Epithelial cell of umbilical artery (primary cell): ENCODE results near the gene FCRL4. TPM values are rescaled to one million over a fixed set of nuclear protein-coding genes. Genes with fewer than 3 reads are reported as not detected.

Source experiments
- total RNA-seq: library from RNA; depleted of rRNA; stranded (reverse); fragments of >200 nt; gene quantifications from 2 replicates; pipeline ENCODE4 v1.2.3, GENCODE V29; 2014

The FCRL4 gene
- not detected in 2 replicates for total RNA-seq

GRCh38 chr1:157597959-157598667 lies at the start of gene FCRL4:
TSS of gene FCRL4 (minus strand) at chr1:157598085. CDS start at chr1:157597944, 141 bp downstream.

DNA sequence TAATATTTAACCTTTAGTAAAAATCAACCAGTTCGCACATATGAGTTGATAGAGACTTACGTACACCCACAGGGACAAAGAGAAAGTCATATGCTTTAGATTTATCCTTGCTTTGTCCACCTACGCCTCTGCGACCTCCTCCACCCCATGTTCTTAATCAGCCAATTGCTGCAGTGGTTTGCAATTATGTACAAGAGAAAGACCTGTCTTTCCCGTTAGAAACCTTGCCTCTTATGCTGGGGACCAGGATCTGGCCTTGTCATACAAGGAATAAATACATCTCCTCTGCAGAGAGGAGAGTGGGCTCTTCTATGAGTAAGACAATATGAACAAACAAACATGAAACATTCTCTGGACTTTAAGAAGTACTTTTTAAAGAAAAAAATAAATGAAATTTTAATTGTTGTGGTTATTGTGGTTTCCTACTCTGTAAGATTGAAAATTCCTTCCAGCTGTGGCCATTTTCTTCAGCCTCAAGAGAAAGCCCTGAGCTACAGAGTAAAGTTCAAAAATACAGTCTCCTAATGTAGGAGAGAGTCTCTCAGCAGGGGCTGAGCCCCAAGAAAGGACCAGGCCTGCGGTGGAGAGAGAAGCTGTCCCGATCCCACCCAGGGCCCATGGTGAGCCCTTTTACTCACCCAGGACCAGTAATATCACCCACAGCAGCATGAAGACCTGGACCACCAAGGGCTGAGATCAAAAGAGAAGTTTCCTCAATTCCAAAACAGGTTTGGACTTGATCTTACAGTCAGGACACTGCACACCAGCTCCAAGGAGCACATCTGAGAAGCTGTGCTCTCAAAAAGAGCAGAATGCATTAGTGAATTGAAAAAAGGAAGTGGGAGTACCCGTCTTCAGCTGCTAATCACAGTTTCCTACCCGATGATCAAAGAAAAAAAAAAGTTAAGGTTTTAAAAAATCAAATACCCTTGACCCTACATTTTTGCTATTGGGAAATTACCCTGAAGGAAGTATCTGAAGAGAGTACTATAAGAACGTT lies 45.9 kb downstream of the FCRL4 start, which contains the start of gene FCRL5:
TSS of gene FCRL5 (minus strand) at position 822 of the 1,000 bp plus-strand sequence. CDS start at position 669, 153 bp downstream.

Other genes with a start within 250 kb of the FCRL4 start
- not detected in 2 replicates for gene FCRL5, start 45.6 kb downstream of the FCRL4 start, total RNA-seq
- gene FCRL3, start 102.7 kb upstream of the FCRL4 start, total RNA-seq, result not detected in 2 replicates
- not detected in 2 replicates for gene FCRL2, start 179.0 kb upstream of the FCRL4 start, total RNA-seq
- not detected in 2 replicates for gene FCRL1, start 222.0 kb upstream of the FCRL4 start, total RNA-seq
- gene CD5L, start 243.7 kb upstream of the FCRL4 start, total RNA-seq, result not detected in 2 replicates